MM.1S (cell line): ENCODE data around the gene DENND2A.

Source experiments
- DNase-seq: peaks from one replicate; pipeline ENCODE4 v3.0.0-alpha.2; 2015
- H2AFZ ChIP-seq: fragments of 300-600 bp; sonication (generic); 2 replicates; pipeline ENCODE4 v1.6.0; 2016; ENCODE audit warnings: antibody characterized with exemption, low read length
- H3F3A ChIP-seq: fragments of 300-600 bp; sonication (generic); 2 replicates; pipeline ENCODE4 v1.6.1; 2016; ENCODE audit warnings: mild to moderate bottlenecking, antibody characterized with exemption, low read length, moderate library complexity, mixed read lengths; ENCODE audit not compliant: insufficient read depth
- H3K27ac ChIP-seq: fragments of 300-600 bp; sonication (generic); 2 replicates; pipeline ENCODE4 v1.5.1; 2016; ENCODE audit warnings: mild to moderate bottlenecking, low read length
- H3K27me3 ChIP-seq: fragments of 300-600 bp; sonication (generic); replicated peaks from 2 replicates; pipeline ENCODE4 v1.6.0; 2016; ENCODE audit warnings: low read length; ENCODE audit not compliant: insufficient read depth
- H3K36me3 ChIP-seq: fragments of 300-600 bp; sonication (generic); replicated peaks from 2 replicates; pipeline ENCODE4 v1.6.1; 2016; ENCODE audit warnings: mild to moderate bottlenecking, low read length, mixed read lengths; ENCODE audit not compliant: insufficient read depth
- H3K4me1 ChIP-seq: fragments of 300-600 bp; sonication (generic); 2 replicates; pipeline ENCODE4 v1.6.1; 2016; ENCODE audit warnings: low read length, mixed read lengths
- H3K4me2 ChIP-seq: fragments of 300-600 bp; sonication (generic); 2 replicates; pipeline ENCODE4 v1.6.0; 2016; ENCODE audit warnings: low read depth, low read length
- H3K4me3 ChIP-seq: fragments of 300-600 bp; sonication (generic); 2 replicates; pipeline ENCODE4 v1.5.1; 2016; ENCODE audit warnings: low read length, mixed read lengths
- H3K79me2 ChIP-seq: fragments of 300-600 bp; sonication (generic); 2 replicates; pipeline ENCODE4 v1.6.1; 2016; ENCODE audit warnings: mixed run types, low read length, mixed read lengths
- H3K9ac ChIP-seq: fragments of 300-600 bp; sonication (generic); 2 replicates; pipeline ENCODE4 v1.6.1; 2016; ENCODE audit warnings: low read length, mixed read lengths
- H3K9me2 ChIP-seq: fragments of 300-600 bp; sonication (generic); replicated peaks from 2 replicates; pipeline ENCODE4 v1.6.1; 2016; ENCODE audit warnings: mild to moderate bottlenecking, low read length, mixed read lengths; ENCODE audit not compliant: insufficient read depth
- H3K9me3 ChIP-seq: fragments of 300-600 bp; sonication (generic); replicated peaks from 2 replicates; pipeline ENCODE4 v1.6.1; 2016; ENCODE audit warnings: mild to moderate bottlenecking, low read length, mixed read lengths; ENCODE audit not compliant: insufficient read depth
- H4K20me1 ChIP-seq: fragments of 300-600 bp; sonication (generic); 2 replicates; pipeline ENCODE4 v1.6.1; 2016; ENCODE audit warnings: mild to moderate bottlenecking, low read length, moderate library complexity, mixed read lengths; ENCODE audit not compliant: insufficient read depth
- EZH2 ChIP-seq: fragments of 300-600 bp; sonication (generic); optimal IDR thresholded peaks from 2 replicates; pipeline ENCODE3; 2017; ENCODE audit warnings: low read depth, mild to moderate bottlenecking, antibody characterized with exemption, low read length, mixed read lengths
- EZH2phosphoT487 ChIP-seq: fragments of 300-600 bp; sonication (generic); IDR thresholded peaks from 2 replicates; pipeline ENCODE4 v1.6.1; 2018; ENCODE audit warnings: antibody characterized with exemption, low read length
- TF ChIP-seq, protein P1 (sequence below): fragments of 300-600 bp; sonication (generic); IDR thresholded peaks from 2 replicates; pipeline ENCODE4 v1.5.1; 2016; ENCODE audit warnings: antibody characterized with exemption, low read length, mixed read lengths

DENND2A gene

GRCh38 chr7:140604760-140605159 lies 35.9 kb downstream of the DENND2A start:
- H3K27ac ChIP-seq = no peak overlapping the region
- no peaks in the 10 kb centered on the region for H3K36me3 ChIP-seq
- H3K9me2 ChIP-seq = no peaks in the 10 kb centered on the region
- H3K27me3 ChIP-seq = no peaks in the 10 kb centered on the region
- no peak overlapping the region for H3K9ac ChIP-seq
- H3K9me3 ChIP-seq = no peaks in the 10 kb centered on the region
- TF ChIP-seq, protein P1, sequence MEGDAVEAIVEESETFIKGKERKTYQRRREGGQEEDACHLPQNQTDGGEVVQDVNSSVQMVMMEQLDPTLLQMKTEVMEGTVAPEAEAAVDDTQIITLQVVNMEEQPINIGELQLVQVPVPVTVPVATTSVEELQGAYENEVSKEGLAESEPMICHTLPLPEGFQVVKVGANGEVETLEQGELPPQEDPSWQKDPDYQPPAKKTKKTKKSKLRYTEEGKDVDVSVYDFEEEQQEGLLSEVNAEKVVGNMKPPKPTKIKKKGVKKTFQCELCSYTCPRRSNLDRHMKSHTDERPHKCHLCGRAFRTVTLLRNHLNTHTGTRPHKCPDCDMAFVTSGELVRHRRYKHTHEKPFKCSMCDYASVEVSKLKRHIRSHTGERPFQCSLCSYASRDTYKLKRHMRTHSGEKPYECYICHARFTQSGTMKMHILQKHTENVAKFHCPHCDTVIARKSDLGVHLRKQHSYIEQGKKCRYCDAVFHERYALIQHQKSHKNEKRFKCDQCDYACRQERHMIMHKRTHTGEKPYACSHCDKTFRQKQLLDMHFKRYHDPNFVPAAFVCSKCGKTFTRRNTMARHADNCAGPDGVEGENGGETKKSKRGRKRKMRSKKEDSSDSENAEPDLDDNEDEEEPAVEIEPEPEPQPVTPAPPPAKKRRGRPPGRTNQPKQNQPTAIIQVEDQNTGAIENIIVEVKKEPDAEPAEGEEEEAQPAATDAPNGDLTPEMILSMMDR = no peak
- no peak for TF ChIP-seq EZH2
- no peak for TF ChIP-seq EZH2phosphoT487
- H3K4me2 ChIP-seq = no peak overlapping the region
- H3F3A ChIP-seq = no peaks in the 10 kb centered on the region
- DNase-seq = no peak
- H3K4me1 ChIP-seq = no peaks in the 10 kb centered on the region
- H3K79me2 ChIP-seq = no peaks in the 10 kb centered on the region
- H2AFZ ChIP-seq = no peak overlapping the region
- no peaks in the 10 kb centered on the region for H4K20me1 ChIP-seq
- no peak overlapping the region for H3K4me3 ChIP-seq

GRCh38 chr7:140604076-140604475 lies 36.5 kb downstream of the DENND2A start:
- Histone ChIP-seq H2AFZ (no peak overlapping the region), H3K79me2 (no peaks in the 10 kb centered on the region), H3K9me2 (no peaks in the 10 kb centered on the region), H3K9me3 (no peaks in the 10 kb centered on the region), H3K4me2 (no peak overlapping the region), H3K27ac (no peak overlapping the region), H3F3A (no peaks in the 10 kb centered on the region), H3K27me3 (no peaks in the 10 kb centered on the region), H3K9ac (no peak overlapping the region), H3K36me3 (no peaks in the 10 kb centered on the region), H3K4me3 (no peak overlapping the region), H3K4me1 (no peaks in the 10 kb centered on the region), H4K20me1 (no peaks in the 10 kb centered on the region)
- no peak for DNase-seq
- TF ChIP-seq EZH2phosphoT487 (no peak), EZH2 (no peak)
- TF ChIP-seq, protein P1 = no peak

GRCh38 chr7:140601566-140602174 lies 38.9 kb downstream of the DENND2A start:
- Histone ChIP-seq H3F3A (no peaks in the 10 kb centered on the region), H3K9me3 (no peaks in the 10 kb centered on the region), H3K9ac (no peak overlapping the region), H3K4me1 (no peaks in the 10 kb centered on the region), H3K9me2 (no peaks in the 10 kb centered on the region), H3K4me2 (no peak overlapping the region), H2AFZ (no peak overlapping the region), H4K20me1 (no peaks in the 10 kb centered on the region), H3K27me3 (no peaks in the 10 kb centered on the region), H3K27ac (no peak overlapping the region), H3K36me3 (no peaks in the 10 kb centered on the region), H3K4me3 (no peak overlapping the region), H3K79me2 (no peaks in the 10 kb centered on the region)
- TF ChIP-seq, protein P1 = no peak
- TF ChIP-seq EZH2 (no peak), EZH2phosphoT487 (no peak)
- no peak for DNase-seq
